Sigmoid colon (tissue), 3 donors: ENCODE results near the gene PDE5A.

Experiments used
- POLR2A ChIP-seq, 2 donors: fragments of 450-650 bp; IDR thresholded peaks; one replicate each; pipeline ENCODE4 v1.6.1; 2016; ENCODE audit warnings: antibody characterized with exemption in 2 of 2, mild to moderate bottlenecking in 2 of 2, moderate library complexity in 2 of 2
- TF ChIP-seq, protein P1 (sequence below), 4 experiments: fragments of 450-650 bp in 3 of 4; fragments of 200-600 bp in 1 of 4; IDR thresholded peaks; one replicate each; pipeline ENCODE4 v1.5.1; 2016 to 2019; ENCODE audit warnings: antibody characterized with exemption in 4 of 4, mild to moderate bottlenecking in 3 of 4, moderate library complexity in 2 of 4

DNA sequence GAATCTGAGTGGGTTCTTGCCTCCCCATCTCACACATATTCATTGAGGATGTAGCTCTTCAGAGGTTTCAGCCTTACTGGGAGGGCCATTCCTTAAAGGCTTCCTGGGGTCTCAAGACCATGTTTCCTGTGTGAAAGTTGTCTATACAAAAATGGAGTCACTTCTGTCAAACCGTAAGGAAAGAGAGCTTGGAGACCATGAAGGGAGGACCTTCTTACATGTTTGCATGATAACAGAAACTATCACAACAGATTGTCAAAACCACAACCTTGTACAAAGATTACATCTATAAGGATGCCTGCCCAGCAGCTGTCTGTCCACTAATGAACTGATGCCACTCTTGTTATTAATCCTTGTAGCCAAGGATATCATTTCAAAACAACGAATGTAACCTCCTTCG is 139.3 kb downstream of the PDE5A start:
- TF ChIP-seq, protein P1, sequence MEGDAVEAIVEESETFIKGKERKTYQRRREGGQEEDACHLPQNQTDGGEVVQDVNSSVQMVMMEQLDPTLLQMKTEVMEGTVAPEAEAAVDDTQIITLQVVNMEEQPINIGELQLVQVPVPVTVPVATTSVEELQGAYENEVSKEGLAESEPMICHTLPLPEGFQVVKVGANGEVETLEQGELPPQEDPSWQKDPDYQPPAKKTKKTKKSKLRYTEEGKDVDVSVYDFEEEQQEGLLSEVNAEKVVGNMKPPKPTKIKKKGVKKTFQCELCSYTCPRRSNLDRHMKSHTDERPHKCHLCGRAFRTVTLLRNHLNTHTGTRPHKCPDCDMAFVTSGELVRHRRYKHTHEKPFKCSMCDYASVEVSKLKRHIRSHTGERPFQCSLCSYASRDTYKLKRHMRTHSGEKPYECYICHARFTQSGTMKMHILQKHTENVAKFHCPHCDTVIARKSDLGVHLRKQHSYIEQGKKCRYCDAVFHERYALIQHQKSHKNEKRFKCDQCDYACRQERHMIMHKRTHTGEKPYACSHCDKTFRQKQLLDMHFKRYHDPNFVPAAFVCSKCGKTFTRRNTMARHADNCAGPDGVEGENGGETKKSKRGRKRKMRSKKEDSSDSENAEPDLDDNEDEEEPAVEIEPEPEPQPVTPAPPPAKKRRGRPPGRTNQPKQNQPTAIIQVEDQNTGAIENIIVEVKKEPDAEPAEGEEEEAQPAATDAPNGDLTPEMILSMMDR (IDR thresholded peaks at IDR 0.05) = no peak
- no peak for TF ChIP-seq POLR2A (IDR thresholded peaks at IDR 0.05)
